Lower leg skin (tissue), 4 donors: ENCODE data around the gene SFSWAP. TPM values are rescaled to one million over a fixed set of nuclear protein-coding genes. Genes with fewer than 3 reads are reported as not detected.

Experiments
- DNase-seq, 2 donors: peaks; one replicate each; pipeline ENCODE4 v3.0.0-alpha.2; 2019; ENCODE audit warnings: low spot score in 2 of 2
- H3K4me3 ChIP-seq: fragments of 200-600 bp; sonication (generic); 2 replicates; pipeline ENCODE4 v1.5.1; 2017; ENCODE audit warnings: mild to moderate bottlenecking, low read depth; ENCODE audit not compliant: poor library complexity, severe bottlenecking
- POLR2A ChIP-seq, 2 donors: fragments of 450-650 bp; IDR thresholded peaks; one replicate each; pipeline ENCODE4 v1.6.1; 2016 to 2017; ENCODE audit warnings: antibody characterized with exemption in 2 of 2, mild to moderate bottlenecking in 1 of 2, moderate library complexity in 1 of 2
- WGBS, 2 donors: methylation state at CpG; one replicate each; pipeline ENCODE4 v1.1.5; 2018; 5-methylcytosine and 5-hydroxymethylcytosine counted together
- intact Hi-C: fragments of 100-400 bp; cut with DNase I; formaldehyde crosslinking; loops from one replicate; pipeline ENCODE4 v1.15.0; 2023; ENCODE audit warnings: low total_unique reads
- total RNA-seq, 4 donors: library from RNA; depleted of rRNA; stranded (reverse); fragments of >200 nt; gene quantifications; one replicate each; pipeline ENCODE4 v1.1.0, GENCODE V29; 2016
- TF ChIP-seq, protein P1 (sequence below), 3 donors: fragments of 450-650 bp; IDR thresholded peaks; one replicate each; pipeline ENCODE4 v1.5.1; 2016; ENCODE audit warnings: antibody characterized with exemption in 3 of 3, mild to moderate bottlenecking in 3 of 3, moderate library complexity in 2 of 3

SFSWAP gene
- total RNA-seq, 4 donors from 2014 or later, result 31.0 to 56.3 (median 38.5) TPM

DNA sequence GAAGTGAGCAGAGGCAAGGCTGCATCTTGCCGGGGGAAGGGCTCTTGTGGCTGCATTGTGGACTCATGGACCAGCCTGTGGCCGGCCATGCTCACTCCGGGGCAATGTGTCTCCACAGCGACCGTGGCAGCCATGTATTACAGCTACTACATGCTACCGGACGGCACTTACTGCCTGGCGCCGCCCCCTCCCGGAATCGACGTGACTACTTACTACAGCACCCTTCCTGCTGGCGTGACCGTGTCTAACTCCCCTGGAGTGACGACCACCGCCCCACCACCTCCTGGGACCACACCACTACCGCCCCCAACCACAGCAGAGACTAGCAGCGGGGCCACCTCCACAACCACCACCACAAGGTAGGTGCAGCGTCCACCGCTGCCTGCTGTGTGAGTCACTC lies 42.1 kb downstream of the SFSWAP start:
- no peak for TF ChIP-seq POLR2A (IDR thresholded peaks at IDR 0.05)
- TF ChIP-seq, protein P1, sequence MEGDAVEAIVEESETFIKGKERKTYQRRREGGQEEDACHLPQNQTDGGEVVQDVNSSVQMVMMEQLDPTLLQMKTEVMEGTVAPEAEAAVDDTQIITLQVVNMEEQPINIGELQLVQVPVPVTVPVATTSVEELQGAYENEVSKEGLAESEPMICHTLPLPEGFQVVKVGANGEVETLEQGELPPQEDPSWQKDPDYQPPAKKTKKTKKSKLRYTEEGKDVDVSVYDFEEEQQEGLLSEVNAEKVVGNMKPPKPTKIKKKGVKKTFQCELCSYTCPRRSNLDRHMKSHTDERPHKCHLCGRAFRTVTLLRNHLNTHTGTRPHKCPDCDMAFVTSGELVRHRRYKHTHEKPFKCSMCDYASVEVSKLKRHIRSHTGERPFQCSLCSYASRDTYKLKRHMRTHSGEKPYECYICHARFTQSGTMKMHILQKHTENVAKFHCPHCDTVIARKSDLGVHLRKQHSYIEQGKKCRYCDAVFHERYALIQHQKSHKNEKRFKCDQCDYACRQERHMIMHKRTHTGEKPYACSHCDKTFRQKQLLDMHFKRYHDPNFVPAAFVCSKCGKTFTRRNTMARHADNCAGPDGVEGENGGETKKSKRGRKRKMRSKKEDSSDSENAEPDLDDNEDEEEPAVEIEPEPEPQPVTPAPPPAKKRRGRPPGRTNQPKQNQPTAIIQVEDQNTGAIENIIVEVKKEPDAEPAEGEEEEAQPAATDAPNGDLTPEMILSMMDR (IDR thresholded peaks at IDR 0.05), result no peak
- H3K4me3 ChIP-seq, result no peak overlapping the region
- peak in 1 of 2 donors; percentile 80 for DNase-seq
- WGBS, 2 donors, result 93 to 97% methylated on average over 20 of the region's 20 CpGs
- intact Hi-C loops, result no loop called here

DNA sequence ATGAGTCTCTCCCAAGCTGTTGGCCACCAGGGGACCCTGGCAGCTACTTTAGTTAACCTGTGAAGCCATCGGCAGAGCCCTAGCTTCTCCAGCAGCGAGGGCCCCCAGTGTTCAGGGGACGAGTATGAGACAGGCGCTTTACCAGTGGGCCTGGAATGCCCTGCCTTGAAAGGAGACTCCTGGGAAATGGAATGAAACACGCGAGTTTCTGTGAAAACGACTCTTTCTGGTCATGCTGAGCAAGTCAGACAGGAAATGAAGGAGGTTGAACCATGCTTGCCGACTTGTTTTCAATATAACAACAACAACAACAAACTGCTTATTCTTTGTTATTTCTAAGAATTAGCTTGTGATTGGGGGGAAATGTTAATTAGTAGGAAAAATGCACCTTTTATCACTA lies 42.9 kb downstream of the SFSWAP start:
- no peak overlapping the region for H3K4me3 ChIP-seq
- no peak for TF ChIP-seq POLR2A (IDR thresholded peaks at IDR 0.05)
- TF ChIP-seq, protein P1 (IDR thresholded peaks at IDR 0.05), result no peak
- intact Hi-C loops, result no loop called here
- 94 to 98% methylated on average over 8 of the region's 8 CpGs for WGBS, 2 donors
- DNase-seq, result no peak

DNA sequence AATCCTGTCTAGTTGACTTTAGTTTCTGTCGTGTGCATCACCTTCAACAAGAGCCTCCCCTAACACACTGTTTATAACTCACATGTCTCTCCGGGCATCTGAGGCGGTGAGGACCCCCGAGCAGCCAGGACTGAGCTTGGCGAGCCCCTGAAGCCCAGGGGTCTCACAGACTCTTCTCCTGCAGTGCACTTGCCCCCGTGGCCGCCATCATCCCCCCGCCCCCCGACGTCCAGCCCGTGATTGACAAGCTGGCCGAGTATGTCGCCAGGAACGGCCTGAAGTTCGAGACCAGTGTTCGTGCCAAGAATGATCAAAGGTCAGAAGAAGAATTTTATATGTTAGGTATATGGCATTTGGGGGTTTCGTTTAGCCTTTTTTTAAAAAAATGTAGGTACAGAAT lies 43.3 kb downstream of the SFSWAP start:
- DNase-seq, result peak in 1 of 2 donors; percentile 74
- intact Hi-C loops, result no loop called here
- no peak for TF ChIP-seq POLR2A (IDR thresholded peaks at IDR 0.05)
- TF ChIP-seq, protein P1 (IDR thresholded peaks at IDR 0.05), result no peak
- no peak overlapping the region for H3K4me3 ChIP-seq
- WGBS, 2 donors, result 94 to 95% methylated on average over 17 of the region's 17 CpGs

DNA sequence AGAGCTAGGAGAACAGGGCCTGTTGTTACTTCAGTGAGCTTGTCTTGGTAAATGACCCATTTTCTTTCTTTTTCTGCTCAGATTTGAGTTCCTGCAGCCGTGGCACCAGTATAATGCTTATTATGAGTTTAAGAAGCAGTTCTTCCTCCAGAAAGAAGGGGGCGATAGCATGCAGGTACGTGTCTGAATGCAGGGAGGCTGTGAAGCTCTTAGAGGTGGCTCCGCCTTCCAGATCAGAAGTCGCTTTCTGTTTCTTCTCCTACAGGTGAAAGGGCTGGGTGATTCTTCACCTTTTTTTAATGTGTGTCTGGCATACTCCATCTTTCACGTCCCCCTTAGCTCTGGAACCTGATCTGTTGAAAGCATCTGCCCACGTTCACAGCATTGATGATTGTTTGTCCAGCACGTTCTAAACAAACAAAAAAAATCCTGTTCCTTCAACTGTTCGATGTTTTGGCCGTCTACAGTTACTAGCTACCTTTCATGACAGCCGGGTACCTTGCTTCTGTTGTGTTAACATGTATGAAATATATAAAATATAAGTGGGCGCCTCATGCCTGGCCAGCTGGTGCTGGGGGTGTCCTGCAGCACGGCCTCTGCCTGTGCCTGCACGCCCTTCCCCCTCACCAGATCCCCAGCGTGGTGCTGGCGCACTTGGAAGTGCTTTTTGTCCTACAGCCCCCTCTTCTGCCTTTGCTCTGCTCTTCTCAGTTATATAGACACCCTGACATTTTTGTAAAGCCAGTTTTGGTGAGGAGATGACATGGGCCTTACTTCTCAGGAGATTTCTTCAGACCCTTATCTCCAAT lies 44.6 kb downstream of the SFSWAP start:
- intact Hi-C loops, result no loop called here
- DNase-seq, result peak in 1 of 2 donors; percentile 42
- TF ChIP-seq, protein P1 (IDR thresholded peaks at IDR 0.05), result no peak
- TF ChIP-seq POLR2A (IDR thresholded peaks at IDR 0.05), result no peak
- no peak overlapping the region for H3K4me3 ChIP-seq
- WGBS, 2 donors, result 85 to 86% methylated on average over 16 of the region's 16 CpGs

DNA sequence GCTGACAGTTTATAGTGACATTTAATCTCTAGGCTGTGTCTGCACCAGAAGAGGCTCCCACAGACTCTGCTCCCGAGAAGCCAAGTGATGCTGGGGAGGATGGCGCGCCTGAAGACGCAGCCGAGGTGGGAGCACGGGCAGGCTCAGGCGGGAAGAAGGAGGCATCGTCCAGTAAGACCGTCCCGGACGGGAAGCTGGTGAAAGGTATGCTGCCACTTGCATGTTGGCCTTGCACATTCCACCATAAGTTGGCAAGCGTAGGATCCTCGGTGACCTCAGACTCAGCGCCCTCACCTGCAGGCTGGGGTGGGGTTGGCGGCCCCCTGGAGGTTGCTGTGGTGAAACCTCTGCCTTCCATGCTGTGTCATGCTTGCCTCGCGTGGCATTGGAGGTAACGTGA lies 45.6 kb downstream of the SFSWAP start:
- H3K4me3 ChIP-seq, result no peak overlapping the region
- peak in 1 of 2 donors; percentile 84 for DNase-seq
- WGBS, 2 donors, result 93 to 94% methylated on average over 18 of the region's 18 CpGs
- TF ChIP-seq POLR2A (IDR thresholded peaks at IDR 0.05), result no peak
- TF ChIP-seq, protein P1 (IDR thresholded peaks at IDR 0.05), result no peak
- intact Hi-C loops, result no loop called here
